Esophagus muscularis mucosa (tissue), 4 donors: ENCODE data around the gene SRP14. TPM values are rescaled to one million over a fixed set of nuclear protein-coding genes. Genes with fewer than 3 reads are reported as not detected.
A peak's percentile ranks its signal among the peaks of the same experiment; 100 is the strongest.
"Not testable (repeated sequence)": the region's sequence is repeated elsewhere in the genome, so short reads cannot be mapped to it uniquely, and the experiment has no call there.

ENCODE experiments used
- DNase-seq: peaks from one replicate; pipeline ENCODE4 v3.0.0-alpha.2; 2017; ENCODE audit errors: extremely low spot score
- H3K27ac ChIP-seq, 4 donors: fragments of 200-600 bp; sonication (generic); replicated peaks in 1 of 4; 1 replicate in 3 of 4; 2 replicates in 1 of 4; pipeline ENCODE4 v1.5.1; 2016 to 2019; ENCODE audit warnings: mild to moderate bottlenecking in 1 of 4
- H3K27me3 ChIP-seq, 4 donors: fragments of 200-600 bp; sonication (generic); one replicate each; pipeline versions ENCODE4 v1.5.1 to v1.6.0; 2016 to 2019
- H3K36me3 ChIP-seq, 4 donors: fragments of 200-600 bp; sonication (generic); one replicate each; pipeline ENCODE4 v1.5.1; 2016 to 2019
- H3K4me1 ChIP-seq, 4 donors: fragments of 200-600 bp; sonication (generic); one replicate each; pipeline ENCODE4 v1.5.1; 2016 to 2019
- H3K4me3 ChIP-seq, 4 donors: fragments of 200-600 bp; sonication (generic); 1 replicate in 2 of 4; 2 replicates in 2 of 4; pipeline ENCODE4 v1.5.1; 2016 to 2019; ENCODE audit warnings: mild to moderate bottlenecking in 4 of 4, moderate library complexity in 1 of 4
- H3K9me3 ChIP-seq, 4 donors: fragments of 200-600 bp; sonication (generic); 1 replicate in 3 of 4; 2 replicates in 1 of 4; pipeline ENCODE4 v1.5.1; 2016 to 2019
- EP300 ChIP-seq: sonication (generic); formaldehyde crosslinking; IDR thresholded peaks from one replicate; pipeline ENCODE4 v1.6.1; 2017; ENCODE audit warnings: antibody characterized with exemption
- POLR2A ChIP-seq: fragments of 450-650 bp; IDR thresholded peaks from one replicate; pipeline ENCODE4 v1.6.1; 2017; ENCODE audit warnings: antibody characterized with exemption, moderate library complexity, mild to moderate bottlenecking, low read depth
- POLR2AphosphoS5 ChIP-seq, 2 donors: sonication (generic); formaldehyde crosslinking; IDR thresholded peaks; one replicate each; pipeline ENCODE4 v1.6.1; 2017; ENCODE audit warnings: antibody characterized with exemption in 2 of 2
- WGBS: methylation state at CpG from one replicate; pipeline ENCODE4 v1.1.5; 2018; 5-methylcytosine and 5-hydroxymethylcytosine counted together
- intact Hi-C: fragments of 100-400 bp; cut with DNase I; formaldehyde crosslinking; loops from one replicate; pipeline ENCODE4 v1.15.1; 2023
- total RNA-seq, 4 donors: library from RNA; depleted of rRNA; stranded (reverse); fragments of >200 nt; gene quantifications; one replicate each; pipeline versions ENCODE4 v1.1.0 to v1.2.1, GENCODE V29; 2016
- TF ChIP-seq, protein P1 (sequence below), 3 experiments: fragments of 200-600 bp in 2 of 3; fragments of 450-650 bp in 1 of 3; sonication (generic) in 2 of 3; IDR thresholded peaks; one replicate each; pipeline ENCODE4 v1.5.1; 2017 to 2019; ENCODE audit warnings: antibody characterized with exemption in 3 of 3, mild to moderate bottlenecking in 2 of 3, moderate library complexity in 1 of 3

Gene SRP14
- total RNA-seq, 4 donors from 2014 or later = 262 to 412 (median 301) TPM

DNA sequence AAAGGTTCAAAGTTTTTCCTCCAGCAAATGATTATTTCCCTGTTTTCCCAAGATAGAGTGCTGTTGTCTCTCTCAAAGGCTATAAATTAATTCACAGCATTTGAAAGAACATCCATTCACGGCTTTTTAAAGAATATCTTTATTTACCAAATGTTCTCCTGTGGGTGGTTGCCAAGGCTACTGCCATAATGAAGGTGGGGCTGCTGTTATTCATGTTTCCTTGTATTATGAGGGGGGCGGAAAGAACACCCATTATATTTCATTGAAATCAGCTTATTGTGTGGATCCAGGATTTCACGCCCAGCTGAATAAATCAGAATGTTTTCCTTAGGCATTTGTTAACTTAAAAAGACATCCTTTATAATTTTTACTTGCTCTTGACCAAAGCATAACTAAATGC is 10.1 kb downstream of the SRP14 start:
- TF ChIP-seq POLR2AphosphoS5 (IDR thresholded peaks at IDR 0.05) (no peak), EP300 (no peak), POLR2A (no peak)
- TF ChIP-seq, protein P1, sequence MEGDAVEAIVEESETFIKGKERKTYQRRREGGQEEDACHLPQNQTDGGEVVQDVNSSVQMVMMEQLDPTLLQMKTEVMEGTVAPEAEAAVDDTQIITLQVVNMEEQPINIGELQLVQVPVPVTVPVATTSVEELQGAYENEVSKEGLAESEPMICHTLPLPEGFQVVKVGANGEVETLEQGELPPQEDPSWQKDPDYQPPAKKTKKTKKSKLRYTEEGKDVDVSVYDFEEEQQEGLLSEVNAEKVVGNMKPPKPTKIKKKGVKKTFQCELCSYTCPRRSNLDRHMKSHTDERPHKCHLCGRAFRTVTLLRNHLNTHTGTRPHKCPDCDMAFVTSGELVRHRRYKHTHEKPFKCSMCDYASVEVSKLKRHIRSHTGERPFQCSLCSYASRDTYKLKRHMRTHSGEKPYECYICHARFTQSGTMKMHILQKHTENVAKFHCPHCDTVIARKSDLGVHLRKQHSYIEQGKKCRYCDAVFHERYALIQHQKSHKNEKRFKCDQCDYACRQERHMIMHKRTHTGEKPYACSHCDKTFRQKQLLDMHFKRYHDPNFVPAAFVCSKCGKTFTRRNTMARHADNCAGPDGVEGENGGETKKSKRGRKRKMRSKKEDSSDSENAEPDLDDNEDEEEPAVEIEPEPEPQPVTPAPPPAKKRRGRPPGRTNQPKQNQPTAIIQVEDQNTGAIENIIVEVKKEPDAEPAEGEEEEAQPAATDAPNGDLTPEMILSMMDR (IDR thresholded peaks at IDR 0.05) = no peak
- Histone ChIP-seq H3K4me3 (no peak overlapping the region), H3K36me3 (peaks cover 52 to 100% (median 83%) of the 10 kb centered on the region in 4 donors), H3K4me1 (peaks cover 4 to 33% (median 6%) of the 10 kb centered on the region in 4 donors), H3K9me3 (no peaks in the 10 kb centered on the region), H3K27me3 (no peaks in the 10 kb centered on the region), H3K27ac (peak overlapping the region; percentile 20 to 40 (median 32))
- intact Hi-C loops = no loop called here
- 76% methylated on average over 3 of the region's 3 CpGs for WGBS
- DNase-seq = no peak

DNA sequence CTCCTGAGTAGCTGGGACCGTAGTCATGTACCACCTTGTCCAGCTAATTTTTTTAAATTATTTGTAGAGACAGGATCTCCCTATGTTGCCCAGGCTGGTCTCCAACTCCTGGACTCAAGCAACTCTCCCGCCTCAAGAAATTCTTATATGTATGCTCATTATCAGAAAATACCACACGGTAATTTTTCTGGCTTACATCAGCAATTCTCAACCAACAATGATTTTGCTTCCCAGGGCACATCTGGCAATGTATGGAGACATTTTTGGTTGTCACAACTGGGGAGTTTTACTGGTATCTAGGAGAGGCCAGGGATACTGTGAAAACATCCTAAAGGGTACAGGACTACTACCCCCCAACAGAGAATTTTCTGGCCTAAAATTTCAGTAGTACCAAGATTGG is 10.8 kb downstream of the SRP14 start:
- no peak for DNase-seq
- H3K27ac ChIP-seq = peak overlapping the region; percentile 20 to 40 (median 32)
- H3K36me3 ChIP-seq = peaks cover 48 to 100% (median 79%) of the 10 kb centered on the region in 4 donors
- peaks cover 4 to 28% (median 6%) of the 10 kb centered on the region in 4 donors for H3K4me1 ChIP-seq
- no peak overlapping the region for H3K4me3 ChIP-seq
- no peak for TF ChIP-seq POLR2A
- TF ChIP-seq EP300 = no peak
- no peak for TF ChIP-seq POLR2AphosphoS5 (IDR thresholded peaks at IDR 0.05)
- TF ChIP-seq, protein P1 (IDR thresholded peaks at IDR 0.05) = no peak
- H3K9me3 ChIP-seq = no peaks in the 10 kb centered on the region
- intact Hi-C loops = no loop called here
- 90% methylated on average over 3 of the region's 3 CpGs for WGBS
- no peaks in the 10 kb centered on the region for H3K27me3 ChIP-seq

DNA sequence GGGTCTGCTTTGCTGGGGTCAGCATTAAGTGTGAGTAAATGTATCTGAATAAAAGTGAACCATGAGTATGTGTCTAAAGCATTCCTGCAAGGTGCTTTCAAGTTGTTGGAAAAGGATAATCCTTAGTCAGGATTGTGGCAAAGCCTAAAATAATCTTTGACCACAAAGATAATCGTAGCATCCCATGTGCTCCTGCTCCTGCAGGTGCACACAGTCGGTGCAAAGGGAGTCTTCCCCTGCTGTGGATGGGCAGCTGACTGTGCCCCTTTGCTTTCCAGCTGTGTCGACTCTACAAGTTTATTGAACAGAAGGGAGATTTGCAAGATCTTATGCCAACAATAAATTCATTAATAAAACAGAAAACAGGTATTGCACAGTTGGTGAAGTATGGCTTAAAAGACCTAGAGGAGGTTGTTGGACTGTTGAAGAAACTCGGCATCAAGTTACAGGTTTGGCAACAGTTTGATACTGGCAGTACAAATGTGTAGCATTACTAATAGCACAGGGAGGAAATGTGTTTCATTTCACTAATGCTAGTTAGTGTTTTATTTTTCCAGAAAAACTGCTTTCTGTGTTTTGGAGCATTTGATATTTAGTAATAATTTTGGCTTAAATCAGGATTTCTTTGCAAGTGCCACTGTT is 22.6 kb downstream of the SRP14 start:
- WGBS = 78% methylated on average over 4 of the region's 4 CpGs
- TF ChIP-seq POLR2AphosphoS5 (IDR thresholded peaks at IDR 0.05) = no peak
- no peak for TF ChIP-seq POLR2A
- TF ChIP-seq EP300 = no peak
- TF ChIP-seq, protein P1 (IDR thresholded peaks at IDR 0.05) = no peak
- peaks cover 0 to 5% (median 0%) of the 10 kb centered on the region in 4 donors for H3K9me3 ChIP-seq
- no peaks in the 10 kb centered on the region for H3K4me1 ChIP-seq
- no peak overlapping the region for H3K27ac ChIP-seq
- H3K27me3 ChIP-seq = no peaks in the 10 kb centered on the region
- H3K36me3 ChIP-seq = peaks cover 41 to 93% (median 88%) of the 10 kb centered on the region in 4 donors
- DNase-seq = no peak
- no peak overlapping the region for H3K4me3 ChIP-seq
- intact Hi-C loops = loop anchor here (5.0 kb wide), 1 partner anchor 64 kb away; no protein-coding TSS in a partner anchor

DNA sequence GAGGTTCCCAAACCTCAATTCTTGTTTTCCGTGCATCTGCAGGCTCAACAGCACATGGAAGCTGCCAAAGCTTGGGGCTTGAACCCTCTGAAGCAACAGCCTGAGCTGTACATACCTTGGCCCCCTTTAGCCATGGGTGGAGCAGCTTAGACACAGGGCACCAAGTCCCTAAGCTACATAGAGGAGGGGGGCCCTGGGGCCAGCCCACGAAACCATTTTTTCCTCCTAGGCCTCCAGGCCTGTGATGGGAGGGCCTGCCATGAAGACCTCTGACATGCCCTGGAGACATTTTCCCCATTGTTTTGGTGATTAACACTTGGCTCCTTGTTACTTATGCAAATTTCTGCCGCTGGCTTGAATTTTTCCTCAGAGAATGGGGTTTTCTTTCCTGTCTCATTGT is 24.6 kb downstream of the SRP14 start:
- intact Hi-C loops = no loop called here
- TF ChIP-seq, protein P1 (IDR thresholded peaks at IDR 0.05) = no peak
- TF ChIP-seq EP300 (no peak), POLR2AphosphoS5 (IDR thresholded peaks at IDR 0.05) (no peak), POLR2A (no peak)
- Histone ChIP-seq H3K9me3 (peaks cover 0 to 5% (median 0%) of the 10 kb centered on the region in 4 donors), H3K4me3 (no peak overlapping the region), H3K27me3 (no peaks in the 10 kb centered on the region), H3K4me1 (no peaks in the 10 kb centered on the region), H3K27ac (no peak overlapping the region), H3K36me3 (peaks cover 31 to 92% (median 88%) of the 10 kb centered on the region in 4 donors)
- WGBS = 97% methylated on average over 2 of the region's 3 CpGs
- no peak for DNase-seq

DNA sequence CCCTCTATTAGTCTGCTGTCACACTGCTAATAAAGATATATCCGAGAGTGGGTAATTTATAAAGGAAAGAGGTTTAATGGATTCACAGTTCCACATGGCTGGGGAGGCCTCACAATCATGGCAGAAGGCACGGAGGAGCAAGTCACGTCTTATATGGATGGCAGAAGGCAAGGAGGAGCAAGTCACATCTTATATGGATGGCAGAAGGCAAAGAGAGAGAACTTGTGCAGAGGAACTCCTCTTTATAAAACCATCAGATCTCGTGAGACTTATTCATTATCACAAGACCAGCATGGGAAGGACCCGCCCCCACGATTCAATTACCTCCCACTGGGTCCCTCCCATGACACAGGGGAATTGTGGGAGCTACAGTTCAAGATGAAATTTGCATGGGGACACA is 25.6 kb downstream of the SRP14 start:
- H3K4me3 ChIP-seq, H3K27me3 ChIP-seq, H3K9me3 ChIP-seq, H3K4me1 ChIP-seq, DNase-seq, intact Hi-C loops, H3K27ac ChIP-seq: not testable (repeated sequence)
- WGBS = 86% methylated on average over 6 of the region's 6 CpGs
- peaks cover 26 to 93% (median 88%) of the 10 kb centered on the region in 4 donors for H3K36me3 ChIP-seq
